T-helper 22 cell (primary cell): ENCODE data around the gene LRRC3.
"Not testable (repeated sequence)": the region's sequence is repeated elsewhere in the genome, so short reads cannot be mapped to it uniquely, and the experiment has no call there.

Experiments
- DNase-seq: peaks from one replicate; pipeline ENCODE4 v3.0.0-alpha.2; 2020; ENCODE audit warnings: low read depth

The LRRC3 gene

DNA sequence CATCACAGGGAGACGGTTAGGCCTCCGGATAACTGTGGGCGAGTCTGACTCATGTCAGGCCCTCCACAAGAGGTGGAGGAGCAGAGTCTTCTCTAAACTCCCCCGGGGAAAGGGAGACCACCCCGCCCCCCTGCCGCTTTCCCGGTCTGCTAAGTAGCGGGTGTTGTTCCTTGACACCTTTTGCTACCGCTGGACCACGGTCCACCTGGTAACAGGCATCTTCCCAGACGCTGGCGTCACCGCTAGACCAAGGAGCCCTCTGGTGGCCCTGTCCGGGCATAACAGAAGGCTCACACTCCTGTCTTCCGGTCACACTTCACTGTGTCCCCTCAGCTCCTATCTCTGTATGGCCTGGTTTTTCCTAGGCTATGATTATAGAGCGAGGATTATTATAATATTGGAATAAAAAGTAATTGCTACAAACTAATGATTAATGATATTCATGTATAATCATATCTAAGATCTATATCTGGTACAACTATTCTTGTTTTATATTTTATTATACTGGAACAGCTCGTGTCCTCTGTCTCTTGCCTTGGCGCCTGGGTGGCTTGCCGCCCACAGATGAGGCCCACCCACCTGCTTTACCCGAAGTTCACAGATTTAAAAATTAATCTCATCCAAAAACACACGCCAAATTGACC, 24.4 kb downstream of the LRRC3 start:
- DNase-seq: not testable (repeated sequence)

DNA sequence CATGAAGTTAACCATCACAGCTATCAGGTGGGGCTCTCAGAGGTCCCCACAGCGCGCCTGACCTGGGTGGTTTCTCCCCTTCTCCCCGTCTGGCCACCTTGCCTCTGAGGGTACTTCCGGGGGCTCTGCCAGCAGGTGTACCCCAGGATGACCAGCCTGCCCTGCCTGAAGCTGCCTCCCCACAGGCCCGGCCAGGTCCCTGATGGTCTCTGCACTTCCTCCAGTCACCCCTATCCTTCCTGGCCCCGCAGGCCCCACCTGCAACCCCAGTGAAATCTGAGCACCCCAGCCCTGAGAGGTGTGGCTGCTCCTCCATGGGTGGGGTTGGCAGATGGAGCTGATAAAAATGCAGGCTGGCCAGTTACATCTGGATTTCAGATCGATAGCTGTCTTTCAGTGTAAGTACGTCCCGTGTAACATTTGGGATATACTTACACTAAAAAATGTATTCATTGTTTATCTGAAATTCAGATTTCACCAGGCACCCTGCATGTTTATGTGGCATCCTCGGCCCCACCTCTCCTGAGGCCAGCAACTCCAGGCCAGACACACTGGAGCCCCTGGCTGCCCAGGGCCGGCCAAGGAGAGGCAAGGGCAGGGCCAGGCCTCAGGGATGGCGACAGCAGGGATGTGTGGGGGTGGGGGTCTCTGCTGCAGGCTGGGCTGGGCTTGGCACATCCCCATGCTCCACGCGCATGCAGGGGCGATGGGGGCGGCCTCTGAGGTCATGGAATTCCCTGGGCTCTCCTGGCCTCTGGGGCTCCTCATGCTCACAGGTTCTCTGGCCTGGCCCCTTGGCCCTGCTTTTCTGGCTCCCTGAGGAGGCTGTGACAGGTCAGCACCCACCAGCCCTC, 25.1 kb downstream of the LRRC3 start:
- DNase-seq: no peak

DNA sequence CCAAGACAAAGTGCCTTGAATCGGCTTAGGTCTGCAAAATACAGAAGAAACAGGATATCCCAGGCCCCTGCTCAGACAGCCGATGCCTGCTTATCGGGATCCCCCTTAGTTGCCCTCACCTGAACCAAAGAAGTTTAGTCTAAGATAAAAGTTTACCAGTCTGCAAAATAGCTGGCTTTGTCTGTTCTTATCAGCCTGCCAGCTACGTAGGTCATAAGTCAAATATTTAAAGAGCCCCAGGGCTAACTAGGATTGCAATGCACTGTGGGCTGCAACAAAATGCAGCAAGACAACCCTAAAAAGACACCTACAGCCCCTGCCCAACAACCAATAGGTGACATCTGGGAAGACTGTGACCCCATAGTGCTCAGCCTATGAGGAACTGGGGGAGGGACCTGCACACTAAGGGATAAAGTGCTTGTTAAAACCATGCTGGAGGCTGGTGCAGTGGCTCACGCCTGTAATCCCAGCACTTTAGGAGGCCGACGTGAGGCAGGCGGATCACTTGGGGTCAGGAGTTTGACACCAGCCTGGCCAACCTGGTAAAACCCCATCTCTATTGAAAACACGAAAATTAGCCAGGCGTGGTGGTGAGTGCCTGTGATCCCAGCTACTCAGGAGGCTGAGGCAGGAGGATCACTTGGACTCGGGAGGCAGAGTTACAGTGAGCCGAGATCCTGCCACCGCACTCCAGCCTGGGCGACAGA, 27.4 kb downstream of the LRRC3 start:
- no peak for DNase-seq

DNA sequence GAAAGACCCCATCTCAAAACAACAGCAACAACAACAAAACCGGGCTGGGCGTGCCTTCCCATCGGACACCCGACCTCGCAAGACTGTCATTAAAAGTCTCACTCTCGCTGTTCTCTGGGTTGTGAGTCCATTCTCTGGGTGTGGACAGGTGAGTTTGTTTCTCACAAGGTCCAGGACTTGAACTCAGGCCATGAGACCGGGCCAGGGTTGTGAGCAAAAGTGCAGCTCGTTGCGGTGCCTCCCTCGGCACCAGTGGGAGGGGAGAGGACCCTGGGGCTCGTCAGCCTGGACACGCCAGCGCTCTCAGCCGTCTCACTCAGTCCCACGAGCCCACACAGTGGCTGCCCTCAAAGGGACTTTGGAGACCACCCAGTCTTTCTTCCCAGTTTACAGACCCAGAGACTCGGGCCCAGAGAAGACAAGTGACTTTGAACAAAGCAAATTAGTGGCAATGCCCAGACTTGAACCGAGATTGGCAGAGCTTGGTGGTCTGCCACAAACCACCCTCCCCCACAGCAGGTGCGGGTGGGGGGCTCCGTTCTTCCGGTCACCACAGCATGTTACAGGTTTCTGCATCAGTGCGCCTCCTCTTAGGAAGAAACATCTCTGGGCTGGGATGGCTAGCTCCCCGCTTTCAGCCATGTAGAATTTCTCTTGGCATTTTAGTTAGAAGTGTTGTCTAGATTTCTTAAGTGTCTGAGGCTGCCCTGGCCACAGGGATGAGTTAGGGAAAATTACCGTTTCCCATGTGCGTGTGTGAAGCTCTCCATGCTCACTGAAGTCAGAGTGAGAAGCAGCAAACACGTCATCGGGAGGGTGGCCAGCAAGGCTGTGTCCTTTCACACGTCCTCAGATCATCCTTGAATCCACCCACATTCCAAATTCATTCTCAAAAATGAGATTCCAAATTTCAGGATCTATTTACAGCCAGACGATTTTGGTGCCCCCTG, 28.3 kb downstream of the LRRC3 start:
- no peak for DNase-seq

DNA sequence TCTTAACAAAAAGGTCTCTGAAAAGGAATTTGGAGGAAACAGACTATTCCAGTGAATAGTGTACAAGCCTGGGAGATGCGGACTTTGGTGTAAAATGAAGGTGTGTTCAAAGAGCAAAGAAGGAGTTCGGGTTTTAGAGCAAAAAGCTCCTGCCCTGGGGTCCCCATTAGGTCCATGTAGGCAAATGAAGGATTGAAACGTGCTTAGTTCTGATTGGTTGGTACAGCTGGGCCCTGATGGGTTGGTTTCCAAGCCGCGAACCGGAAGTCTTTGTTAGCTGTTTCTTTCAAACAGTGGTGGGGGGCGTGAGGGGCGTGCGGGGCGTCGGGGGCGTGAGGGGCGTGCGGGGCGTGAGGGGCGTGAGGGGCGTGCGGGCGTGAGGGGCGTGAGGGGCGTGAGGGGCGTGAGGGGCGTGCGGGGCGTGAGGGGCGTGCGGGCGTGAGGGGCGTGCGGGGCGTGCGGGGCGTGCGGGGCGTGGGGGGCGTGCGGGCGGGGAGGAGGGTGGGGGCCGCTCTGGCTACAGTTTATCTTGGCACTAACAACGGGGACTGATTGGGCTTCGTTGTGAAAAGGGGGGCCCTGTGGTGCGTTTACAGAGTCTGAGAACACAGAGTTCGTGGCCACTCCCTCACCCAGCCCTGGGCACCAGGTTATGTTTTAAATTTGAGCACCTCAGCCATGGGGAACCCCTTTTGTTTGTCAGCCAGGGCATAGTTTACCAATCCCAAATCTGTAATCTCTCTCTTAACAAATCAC, 29.4 kb downstream of the LRRC3 start:
- DNase-seq: no peak

DNA sequence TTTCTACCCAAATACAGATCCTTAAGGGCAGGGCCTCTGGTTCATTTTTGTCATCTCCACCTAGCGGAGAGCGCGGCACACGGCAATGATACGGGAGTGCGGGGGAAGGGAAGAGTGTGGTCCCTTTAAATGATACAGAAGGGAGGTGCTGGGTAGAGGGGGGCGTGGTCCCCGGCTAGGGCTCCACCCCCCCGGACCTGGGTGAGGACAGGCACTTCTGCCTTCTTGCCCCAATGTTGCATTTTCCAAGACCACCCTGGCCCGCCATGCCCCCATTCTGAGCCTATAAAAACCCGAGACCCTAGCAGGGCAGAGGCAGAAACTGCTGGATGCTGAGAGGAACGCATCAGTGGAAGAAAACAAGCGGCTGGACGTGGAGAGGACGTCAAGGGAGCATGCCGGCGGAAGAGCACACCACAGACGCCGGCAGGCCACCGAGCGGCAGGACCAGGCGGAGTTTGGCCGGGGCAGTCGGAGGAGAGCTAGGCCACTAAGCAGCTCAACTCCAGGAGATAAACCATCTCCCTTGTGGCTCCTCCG, 30.0 kb downstream of the LRRC3 start:
- peak; percentile 17 for DNase-seq

DNA sequence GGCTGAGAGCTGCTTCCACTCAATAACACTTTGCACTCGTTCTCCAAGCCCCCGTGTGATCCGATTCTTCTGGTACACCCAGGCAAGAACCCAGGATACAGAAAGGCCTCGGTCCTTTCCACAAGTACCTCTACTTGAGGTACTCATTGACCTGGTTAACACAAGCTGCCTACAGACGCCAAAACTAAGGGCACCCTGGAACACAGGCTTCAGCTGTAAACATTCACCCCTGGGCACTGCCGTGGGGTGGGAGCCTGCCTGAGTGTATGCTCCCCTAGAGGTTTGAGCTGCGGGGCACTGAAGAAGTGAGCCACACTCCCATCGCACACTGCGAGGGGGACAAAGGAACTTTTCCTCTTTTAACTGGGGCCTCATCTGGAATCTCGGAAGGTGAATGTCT, 30.5 kb downstream of the LRRC3 start:
- DNase-seq: no peak

DNA sequence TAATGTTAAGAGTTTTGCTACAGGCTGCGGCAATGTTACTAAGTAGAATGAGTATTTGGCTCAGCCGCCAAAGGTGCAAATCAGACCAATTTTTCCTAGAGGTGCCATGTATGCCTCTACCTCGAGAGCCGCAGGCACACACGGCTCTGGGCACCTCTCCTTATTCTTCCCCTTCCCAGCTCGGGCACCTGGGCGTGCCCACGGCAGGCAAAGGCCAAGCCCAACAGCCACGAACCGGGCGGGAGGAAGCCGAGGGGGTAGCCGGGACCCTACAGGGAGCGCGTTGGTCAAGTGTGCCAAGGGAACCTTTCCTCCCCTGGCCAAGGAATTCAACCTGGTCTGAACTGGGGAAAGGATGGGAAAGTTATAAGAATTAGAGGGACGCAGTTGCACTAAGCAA, 31.0 kb downstream of the LRRC3 start:
- no peak for DNase-seq

DNA sequence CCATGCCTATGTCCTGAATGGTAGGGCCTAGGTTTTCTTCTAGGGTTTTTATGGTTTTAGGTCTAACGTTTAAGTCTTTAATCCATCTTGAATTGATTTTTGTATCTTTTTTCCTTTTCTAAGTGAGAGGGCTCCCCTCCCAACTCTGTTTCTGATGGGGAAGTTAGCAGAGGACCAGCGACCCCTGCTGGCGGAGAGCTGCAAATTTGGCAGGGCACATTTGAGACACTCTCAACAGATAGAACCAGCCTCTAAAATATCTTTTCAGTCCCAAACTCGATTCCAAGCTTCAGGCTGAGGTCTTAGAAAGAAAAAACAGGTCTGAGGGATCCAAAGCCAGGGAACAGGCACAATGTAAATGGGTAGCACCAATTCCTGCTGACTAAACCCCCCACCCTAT, 32.5 kb downstream of the LRRC3 start:
- DNase-seq: no peak

DNA sequence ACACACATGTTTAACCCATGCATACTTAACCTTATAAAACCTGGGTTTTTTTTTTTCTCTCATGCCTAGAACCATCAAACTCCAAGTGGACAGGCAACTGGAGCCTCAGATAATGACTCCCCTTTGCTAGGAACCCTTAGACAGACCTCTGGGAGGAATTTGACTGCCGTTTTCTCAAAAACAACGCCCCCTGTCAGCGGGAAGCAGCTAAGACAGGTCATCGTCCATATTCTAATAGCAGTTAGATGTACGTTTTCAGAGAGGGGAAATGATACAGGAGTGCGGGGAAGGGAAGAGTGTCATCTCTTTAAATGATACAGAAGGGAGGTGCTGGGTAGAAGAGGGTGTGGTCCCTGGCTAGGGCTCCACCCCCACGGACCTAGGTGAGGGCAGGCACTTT, 34.7 kb downstream of the LRRC3 start:
- no peak for DNase-seq

DNA sequence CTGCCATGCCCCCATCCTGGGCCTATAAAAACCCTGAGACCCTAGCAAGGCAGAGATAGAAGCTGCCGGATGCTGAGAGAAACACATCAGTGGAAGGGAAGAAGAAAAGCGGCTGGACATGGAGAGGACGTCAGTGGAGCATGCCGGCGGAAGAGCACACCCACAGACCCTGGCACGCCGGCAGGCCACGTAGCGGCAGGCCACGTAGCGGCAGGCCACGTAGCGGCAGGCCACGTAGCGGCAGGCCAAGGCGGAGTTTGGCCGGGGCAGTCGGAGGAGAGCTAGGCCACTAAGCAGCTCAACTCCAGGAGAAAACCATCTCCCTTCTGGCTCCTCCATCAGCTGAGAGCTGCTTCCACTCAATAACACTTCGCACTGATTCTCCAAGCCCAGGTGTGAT, 35.1 kb downstream of the LRRC3 start:
- DNase-seq: no peak

DNA sequence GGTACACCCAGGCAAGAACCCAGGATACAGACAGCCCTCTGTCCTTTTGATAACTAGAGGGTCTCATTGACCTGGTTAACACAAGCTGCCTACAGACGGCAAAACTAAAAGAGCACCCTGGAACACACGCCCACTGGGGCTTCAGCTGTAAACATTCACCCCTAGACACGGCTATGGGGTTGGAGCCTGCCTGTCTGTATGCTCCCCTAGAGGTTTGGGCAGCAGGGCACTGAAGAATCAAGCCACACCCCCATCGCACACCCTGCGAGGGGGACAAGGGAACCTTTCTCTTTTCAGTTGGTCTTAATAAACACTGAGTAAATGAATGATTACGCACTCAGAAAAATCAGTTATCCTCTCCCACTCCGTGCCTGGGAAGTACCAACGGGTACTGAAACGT, 35.5 kb downstream of the LRRC3 start:
- DNase-seq: no peak

DNA sequence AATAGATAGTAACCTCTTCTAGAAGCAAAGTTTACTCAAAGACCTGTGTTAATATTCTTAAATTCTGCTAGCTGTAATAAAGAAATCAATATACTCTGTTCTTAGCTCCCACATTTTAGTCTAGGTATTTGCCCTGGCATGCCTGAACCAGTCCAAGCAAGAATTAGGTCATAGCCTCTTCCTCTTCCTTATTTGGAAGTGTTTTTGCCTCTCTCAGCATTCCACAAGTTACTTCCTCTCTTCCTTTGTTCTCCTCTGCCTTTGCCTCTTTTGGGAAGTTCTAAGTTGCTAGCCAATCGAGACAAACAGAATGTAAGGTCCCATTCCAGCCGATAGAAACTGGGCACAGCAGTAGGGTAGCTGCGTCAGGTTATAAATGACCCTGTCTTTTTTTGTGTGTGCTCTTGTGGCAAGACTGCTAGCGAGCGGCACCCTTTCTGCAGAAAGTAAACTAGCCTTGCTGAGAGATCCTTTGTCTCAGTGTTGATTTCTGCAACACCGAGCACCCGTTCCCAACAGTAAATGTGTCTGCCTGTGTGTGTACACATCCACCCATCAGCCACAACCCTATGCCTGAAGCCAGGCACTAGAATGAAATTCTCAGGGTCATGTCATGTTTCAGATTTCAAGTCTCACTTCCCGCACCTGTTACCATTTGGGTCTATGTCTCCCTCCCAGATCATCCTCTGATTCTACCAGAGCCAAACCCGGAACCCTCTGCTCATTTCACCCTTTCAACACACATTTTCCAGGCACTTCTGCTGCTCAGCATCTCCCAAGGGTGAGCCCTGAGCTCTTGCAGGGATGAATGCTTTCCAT, 37.5 kb downstream of the LRRC3 start:
- no peak for DNase-seq

DNA sequence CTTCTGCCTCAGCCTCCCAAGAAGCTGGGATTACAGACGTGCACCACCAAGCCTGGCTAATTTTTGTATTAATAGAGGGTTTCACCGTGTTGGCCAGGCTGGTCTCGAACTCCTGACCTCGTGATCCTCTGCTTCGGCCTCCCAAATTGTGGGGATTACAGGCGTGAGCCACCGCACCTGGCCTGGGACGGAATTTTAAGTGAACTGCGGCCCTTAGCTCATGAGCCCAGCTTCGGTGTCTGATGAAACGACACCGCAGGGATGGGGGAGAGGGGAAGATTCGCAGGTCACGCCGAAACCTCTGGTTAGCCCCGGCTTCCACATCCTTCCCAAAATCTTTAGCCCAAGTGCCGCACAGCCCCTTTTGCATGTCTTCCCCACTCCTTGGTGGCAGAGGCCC, 39.1 kb downstream of the LRRC3 start:
- DNase-seq: no peak

DNA sequence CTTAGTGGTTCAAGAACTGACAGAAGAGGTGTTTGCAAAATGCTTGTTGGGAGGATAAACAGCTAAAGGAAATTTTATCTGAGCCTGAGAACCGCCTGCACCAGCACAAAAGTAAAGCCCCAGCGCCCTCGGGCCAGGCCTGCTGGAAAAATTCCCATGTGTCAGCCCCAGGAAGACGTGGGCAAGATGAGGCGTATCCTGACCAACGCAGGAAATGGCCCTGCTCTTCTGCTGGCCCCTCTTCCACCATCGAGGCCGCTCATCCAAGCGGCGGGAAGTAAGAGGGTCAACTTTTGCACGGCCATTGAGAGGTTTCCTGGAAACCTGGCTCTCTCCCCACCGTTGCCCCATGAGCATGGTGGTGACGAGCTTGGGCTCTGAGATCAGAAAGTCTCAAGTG, 39.6 kb downstream of the LRRC3 start:
- DNase-seq: no peak

DNA sequence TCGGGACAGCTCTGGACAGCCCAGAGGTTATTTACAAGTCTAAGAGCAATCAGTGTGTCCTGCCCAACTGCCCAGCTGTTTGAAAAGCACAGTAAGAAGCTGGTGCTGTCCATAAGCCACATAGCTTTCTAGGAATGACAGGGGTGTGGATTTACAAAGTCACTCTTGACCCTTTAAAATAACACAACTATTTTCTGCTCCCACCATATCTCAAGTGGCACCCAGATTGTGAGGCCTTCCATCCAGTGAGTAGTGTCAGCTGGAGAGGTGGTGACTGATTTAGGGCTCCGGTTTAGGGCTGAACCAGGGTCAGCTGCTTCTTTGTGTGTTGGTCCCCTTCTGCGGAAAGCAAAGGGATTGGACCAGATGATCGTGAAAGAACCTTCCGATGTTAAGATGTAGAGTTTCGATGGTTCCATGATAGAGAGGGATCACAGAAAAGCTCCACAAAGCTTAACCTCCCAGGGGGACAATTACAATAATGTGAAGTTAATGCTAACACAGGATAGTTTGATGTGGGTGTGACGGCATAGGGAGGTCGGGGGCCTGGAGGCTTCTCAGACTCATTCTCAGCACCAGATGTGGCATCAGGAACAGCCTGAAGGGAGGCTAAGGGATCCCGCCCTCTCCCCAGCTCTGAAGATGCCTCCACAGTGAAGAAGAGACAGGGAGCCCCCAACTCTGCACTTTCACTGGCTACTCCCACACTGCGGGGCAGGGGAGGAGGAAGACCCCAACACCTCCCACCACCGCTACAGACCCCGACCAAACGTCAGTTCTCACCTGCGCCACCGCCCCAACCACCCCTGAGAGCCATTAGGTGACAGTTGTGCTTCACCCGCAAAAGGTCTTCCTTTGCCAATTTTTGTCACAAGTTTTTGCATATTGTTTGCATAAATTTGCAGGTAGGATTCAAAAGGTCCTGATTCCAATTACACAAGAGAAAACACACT, 40.6 kb downstream of the LRRC3 start:
- no peak for DNase-seq

DNA sequence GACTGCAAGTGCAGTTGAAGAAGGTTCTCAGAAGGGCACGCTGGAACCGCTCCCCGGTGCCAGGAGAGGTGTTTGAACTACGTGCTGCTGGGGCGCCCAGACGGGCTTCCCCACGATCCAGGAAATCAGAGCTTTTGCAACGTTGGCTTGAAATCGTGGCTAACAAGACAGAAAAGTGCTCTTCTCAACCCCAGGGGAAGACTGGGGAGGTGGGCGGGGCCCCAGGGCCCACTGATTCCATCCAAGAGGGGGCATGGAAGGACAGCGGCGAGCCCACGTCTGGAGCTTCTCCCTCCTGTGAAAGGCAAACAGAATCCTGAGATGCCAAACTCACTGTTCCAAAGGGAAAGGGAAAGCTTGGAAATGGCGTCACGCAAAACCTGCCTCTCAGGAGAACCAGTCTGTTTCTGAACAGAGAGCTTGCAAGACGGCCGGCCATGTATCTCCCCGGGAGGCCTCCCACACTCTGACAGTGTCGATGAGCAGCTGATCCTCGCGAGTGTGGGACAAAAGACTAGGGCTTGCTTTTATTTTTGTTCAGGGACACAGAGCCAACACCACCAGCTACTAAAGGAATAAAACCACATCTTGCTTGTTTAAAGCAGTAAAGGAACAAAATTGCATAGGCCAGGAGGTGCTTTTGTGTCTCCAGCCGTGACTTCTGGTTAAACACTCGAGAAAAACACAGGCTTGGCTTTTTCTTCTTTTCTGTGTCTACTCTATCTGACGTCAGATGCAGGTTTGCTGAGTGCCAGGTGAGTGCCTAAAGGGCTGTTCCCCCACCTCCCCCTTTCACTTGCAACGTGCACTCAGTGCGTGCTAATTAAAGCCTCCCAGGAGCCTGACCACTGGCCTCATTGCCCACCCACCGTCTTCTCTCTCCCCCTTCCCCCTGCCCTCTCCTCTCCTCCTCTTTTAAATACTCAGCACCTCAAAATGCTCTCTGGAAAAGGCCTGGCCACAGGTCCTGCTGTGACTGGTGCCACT, 41.5 kb downstream of the LRRC3 start:
- no peak for DNase-seq

DNA sequence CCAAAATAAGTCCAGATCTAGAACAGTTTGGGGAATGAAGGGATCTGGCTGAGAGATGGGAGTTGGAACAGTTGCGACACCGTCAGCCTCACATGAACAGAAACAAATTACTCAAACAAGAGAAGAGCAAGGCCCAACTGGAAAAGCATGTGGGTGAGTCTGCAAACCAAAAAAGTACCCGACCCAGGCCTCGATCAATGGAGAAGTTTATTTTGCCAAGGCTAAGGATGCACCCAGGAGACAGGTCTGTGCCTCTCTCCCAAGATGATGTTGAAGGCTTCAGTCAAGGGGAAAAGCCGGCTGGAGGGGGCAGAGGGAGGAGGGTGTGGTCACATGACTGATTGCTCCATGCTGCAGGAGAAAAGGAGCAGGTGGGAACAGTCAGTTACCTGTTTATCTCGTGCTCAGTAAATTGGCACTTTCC, 42.4 kb downstream of the LRRC3 start:
- DNase-seq: no peak
